Measurements from ENCODE around the gene LRP1B.

Gene LRP1B

DNA sequence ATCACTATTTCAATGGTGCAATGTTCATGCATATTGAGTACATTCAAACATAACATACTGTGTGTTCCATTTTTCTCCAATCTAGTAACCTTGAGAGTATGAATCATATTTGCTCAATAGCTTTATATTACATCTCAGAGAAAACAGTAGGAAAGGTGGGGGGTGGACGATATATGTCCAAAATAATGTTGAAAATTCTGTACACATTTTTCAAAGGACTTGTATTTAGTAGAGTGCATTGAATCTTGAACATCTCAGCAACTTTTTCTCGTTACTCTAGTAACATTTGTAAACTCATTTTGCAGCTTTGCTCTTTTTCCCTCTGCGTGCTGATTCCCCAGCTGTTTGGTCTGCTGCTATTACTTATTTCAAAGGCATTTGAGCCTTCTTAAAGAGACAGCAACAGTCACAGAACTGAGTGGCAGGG is 1487.0 kb downstream of the LRP1B start:
- no peak for DNase-seq

DNA sequence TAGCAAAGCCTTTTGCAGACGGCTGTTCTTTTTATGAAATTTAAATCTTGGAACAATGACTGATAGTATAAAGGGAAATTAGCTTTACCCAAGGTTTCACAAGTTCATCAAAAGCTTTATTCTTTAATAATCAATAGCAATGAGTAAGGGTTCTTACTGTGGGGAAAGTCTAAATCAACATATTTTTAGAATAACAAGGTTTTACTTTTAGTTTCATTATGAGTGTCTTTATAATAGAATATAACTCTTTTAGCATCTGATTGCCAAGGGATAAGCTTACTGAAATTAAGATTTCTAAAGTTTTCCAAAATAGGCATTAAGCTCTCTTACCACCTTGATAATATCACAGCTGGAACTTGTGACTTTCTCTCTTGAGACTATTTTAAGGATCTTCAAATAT is 1489.7 kb downstream of the LRP1B start:
- no peak for DNase-seq

DNA sequence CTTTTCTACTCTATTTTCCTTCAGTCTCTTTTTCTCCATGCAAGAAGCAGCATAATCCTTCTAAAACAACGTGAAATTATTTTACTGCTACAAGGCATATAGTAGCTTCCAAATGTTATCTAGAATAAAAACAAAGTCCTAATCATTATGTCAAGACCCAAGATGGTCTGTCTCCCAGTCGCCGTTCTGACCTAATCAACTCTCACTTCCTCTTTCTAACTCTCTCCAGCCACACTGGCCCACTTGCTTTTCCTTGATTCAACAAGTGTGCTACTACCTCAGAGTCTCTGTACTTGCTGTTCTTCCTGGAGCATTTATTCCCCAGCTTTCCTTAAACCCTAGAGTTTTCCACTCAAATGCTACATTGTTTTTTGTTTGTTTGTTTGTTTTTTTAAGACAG is 1491.2 kb downstream of the LRP1B start:
- DNase-seq = no peak

DNA sequence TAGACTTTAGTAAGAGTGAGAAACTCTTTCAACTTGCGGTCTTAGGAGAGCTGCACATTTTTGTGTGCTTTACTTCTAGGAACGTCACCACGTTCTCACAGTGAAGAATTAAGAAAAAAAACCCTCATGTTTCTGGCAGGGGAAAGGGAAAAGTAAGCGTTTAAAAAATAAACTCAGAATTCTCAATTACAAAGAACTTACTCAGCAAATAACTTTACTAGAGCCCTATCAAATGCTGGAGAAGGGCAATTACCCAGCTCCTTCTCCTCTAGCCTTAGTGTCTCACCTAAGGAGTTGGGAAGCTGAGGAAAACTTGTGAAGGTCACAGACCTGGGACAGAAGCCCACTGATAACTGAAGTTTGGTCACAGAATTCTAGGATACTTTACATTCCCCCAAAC is 1500.3 kb downstream of the LRP1B start:
- DNase-seq = no peak

DNA sequence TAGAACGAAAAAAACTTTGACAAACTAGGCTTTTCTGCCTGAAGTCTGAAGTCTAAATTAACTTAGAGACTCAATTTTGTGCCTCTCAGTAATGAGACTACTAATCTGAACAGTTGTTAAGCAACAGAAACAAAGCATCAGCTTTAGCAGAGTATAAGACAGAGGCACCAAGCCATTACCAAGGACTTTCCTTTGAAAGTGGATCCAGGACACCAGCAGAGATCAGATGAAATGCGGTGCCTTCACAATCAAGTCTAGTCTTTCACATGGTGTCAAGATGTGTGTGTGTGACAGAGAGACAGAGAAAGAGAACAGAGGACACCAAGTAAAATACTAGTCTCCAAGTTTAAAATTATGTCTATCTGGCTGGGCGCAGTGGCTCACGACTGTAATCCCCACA is 1502.9 kb downstream of the LRP1B start:
- DNase-seq = no peak

DNA sequence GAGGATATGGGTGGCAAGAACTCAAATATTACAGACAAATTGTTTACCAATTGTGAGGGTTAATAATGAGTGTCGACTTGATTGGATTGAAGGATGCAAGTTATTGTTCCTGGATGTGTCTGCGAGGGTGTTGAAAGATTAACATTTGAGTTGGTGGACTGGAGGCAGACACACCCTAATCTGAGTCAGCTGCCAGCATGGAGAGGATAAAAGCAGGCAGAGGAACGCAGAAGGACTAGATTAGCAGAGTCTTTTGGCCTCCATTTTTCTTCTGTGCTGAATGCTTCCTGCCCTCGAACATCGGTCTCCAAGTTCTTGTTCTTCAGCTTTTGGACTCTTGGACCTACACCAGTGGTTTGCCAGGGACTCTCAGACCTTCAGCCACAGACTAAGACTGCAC is 1503.7 kb downstream of the LRP1B start:
- DNase-seq = no peak

DNA sequence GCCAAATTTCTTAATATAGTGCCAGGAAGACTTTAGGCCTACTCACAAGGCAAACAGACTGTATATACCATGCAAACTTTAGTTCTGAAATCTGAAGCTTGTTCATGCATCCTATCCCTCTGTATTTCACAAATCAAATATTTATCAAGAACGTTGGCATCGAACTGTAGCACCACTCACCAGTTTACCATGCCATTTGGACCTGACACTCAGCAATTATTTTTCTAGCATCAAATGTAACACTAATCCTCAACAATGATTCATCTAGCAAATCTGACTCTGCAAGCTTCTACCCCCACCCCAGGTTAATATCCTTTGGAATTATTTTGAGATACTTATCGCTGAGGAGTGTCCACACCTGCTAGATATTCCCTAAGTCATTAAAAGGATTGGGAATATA is 1506.6 kb downstream of the LRP1B start:
- no peak for DNase-seq

- DNase-seq = no peak
Observed at GRCh38 chr2:140621583-140622362, 1509.0 kb downstream of the LRP1B start.

- no peak for DNase-seq
Observed at GRCh38 chr2:140604788-140605187, 1526.0 kb downstream of the LRP1B start.

DNA sequence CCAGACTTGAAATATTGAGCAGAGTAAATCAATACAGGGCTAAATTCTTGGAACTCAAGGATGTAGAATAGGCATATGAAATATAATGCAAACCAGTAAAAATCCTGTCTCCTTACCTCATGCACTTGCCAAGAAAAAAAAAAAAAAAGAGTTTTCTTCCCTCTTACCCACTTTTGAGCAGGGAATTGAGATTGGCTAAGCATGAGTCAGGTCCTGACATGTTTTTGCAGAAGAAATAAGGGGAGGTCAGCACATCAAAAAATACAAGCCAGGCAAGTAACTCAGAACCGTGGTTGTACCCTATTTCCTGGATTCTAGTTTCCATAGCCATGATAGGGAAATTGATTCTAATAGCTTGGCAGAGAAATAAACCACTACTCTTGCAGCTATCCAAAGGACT is 1526.7 kb downstream of the LRP1B start:
- no peak for DNase-seq

- DNase-seq = no peak
Observed at GRCh38 chr2:140603416-140603815, 1527.4 kb downstream of the LRP1B start.

GRCh38 chr2:140601801-140602200 is 1529.0 kb downstream of the LRP1B start:
- no peak for DNase-seq

GRCh38 chr2:140601342-140601741 is 1529.5 kb downstream of the LRP1B start:
- DNase-seq = no peak

DNA sequence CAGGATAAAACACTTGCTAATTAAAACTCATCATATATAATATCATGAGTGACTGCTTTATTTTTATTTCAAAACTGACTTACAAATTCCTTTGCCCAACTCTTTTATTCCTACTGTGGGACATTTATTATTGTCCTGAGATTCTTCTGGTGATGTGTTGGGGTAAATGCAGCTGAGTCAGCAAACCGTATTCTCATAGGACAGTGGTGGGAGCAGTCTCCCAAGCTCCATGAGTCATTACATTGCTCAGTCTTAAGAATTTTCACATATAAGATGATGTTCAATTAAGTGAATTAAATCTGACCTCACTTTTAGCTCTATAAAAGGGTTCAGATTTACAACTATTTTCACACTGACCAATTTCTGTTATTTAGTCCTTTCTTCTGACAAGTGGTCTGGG is 1530.7 kb downstream of the LRP1B start:
- no peak for DNase-seq

GRCh38 chr2:140597836-140598235 is 1533.0 kb downstream of the LRP1B start:
- DNase-seq = no peak

DNA sequence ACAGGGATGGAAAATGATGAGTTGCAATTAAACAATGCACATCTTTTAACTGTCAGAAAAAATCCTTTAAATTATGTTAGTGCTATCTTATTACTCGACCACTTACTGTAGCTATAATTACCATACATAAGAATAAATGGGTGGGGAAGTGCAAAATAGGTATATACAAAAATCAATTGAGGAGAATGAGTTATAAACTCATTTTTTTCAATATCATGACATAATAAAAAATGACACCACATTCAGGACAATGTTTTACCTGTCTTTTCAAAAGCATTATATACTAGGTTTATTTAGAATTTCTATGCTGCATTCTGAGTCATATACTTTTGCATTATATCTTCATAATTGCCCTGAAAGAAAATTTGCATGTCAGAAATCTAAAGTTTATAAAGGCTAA is 1533.6 kb downstream of the LRP1B start:
- DNase-seq = no peak

DNA sequence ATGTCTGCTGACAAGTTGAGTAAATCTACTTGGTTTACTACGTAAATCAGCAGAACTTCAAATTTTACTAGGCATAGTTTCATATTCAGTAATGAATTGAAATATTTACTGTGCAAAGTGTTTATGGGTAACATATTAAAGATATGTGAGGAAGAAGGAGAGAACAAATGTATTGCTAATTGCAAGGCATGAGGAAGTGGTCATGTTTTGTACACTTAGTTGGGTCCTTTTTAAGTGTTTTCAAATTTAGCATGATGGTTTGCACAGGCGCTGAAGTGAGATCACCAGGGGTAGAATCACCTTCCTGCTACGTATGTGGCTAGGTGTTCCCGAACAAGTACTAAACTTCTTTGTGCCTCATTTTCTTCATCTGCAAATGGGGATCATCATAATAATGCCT is 1534.4 kb downstream of the LRP1B start:
- no peak for DNase-seq

GRCh38 chr2:140595107-140595506 is 1535.7 kb downstream of the LRP1B start:
- DNase-seq = no peak

GRCh38 chr2:140593132-140593531 is 1537.7 kb downstream of the LRP1B start:
- DNase-seq = no peak

GRCh38 chr2:140589696-140590095 is 1541.1 kb downstream of the LRP1B start:
- no peak for DNase-seq

DNA sequence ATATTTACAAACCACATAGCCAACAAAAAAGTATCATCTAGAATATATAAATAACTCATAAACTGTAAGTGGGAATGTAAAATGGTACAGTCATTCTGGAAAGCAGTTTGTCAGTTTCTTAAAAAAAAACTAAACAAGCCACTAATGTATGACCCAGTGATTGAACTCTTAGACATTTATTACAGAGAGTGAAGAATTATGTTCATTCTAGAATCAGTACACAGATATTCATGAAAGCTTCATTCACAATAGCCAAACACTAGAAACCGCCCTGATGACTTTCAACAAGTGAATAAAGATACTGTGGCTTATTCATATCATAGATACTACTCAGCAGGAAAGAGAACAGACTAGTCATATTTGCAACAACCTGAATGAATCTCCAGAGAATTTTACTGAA is 1541.5 kb downstream of the LRP1B start:
- no peak for DNase-seq

DNA sequence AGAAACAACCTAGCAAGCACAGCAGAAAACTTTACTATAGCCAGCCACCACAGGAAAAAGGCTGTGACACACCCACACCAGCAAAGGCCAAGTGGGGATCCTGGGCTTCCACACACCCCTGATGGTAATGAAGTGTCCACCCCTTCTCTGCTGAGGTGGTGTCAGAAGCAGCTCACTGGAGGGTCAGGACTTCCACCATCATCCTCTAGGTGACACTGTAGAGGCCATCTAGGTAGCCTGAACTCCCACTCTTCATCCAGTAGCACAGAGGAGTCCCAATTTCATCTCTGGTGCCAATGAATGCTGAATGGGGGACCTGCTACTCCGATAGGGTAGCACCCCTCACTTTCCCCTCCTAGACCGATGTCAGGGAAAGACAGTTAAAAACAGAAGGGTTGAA is 1544.4 kb downstream of the LRP1B start:
- no peak for DNase-seq

- no peak for DNase-seq
Observed at GRCh38 chr2:140585016-140585415, 1545.8 kb downstream of the LRP1B start.

DNA sequence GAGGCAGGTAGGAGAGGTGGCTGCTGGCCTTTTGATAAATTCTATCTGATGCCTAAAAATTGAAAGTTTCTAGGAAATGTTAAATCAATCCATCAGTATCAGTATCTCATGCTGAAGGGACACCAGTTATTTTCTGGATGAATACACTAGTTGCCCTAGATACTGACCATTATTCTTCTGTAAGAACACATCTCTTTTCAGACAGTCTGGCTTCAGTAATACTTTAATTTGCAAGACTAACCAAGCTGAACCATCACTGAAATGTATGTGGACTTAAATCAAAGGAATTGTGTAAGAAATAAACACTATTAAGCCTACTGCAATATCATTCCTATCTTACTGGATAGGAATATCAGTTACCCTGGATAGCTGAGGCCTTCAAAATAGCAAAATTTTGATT is 1546.3 kb downstream of the LRP1B start:
- DNase-seq = no peak

- DNase-seq = no peak
Observed at GRCh38 chr2:140580532-140581151, 1550.2 kb downstream of the LRP1B start.

All from stimulated activated CD4-positive, alpha-beta T cell treated with anti-CD3 and anti-CD28 coated beads, Interleukin-15, amount 100 ng/mL, for 24 hours (primary cell).